ENCODE measurements around the gene UPF2.
"Not testable (repeated sequence)": the region's sequence is repeated elsewhere in the genome, so short reads cannot be mapped to it uniquely, and the experiment has no call there.

UPF2 gene

DNA sequence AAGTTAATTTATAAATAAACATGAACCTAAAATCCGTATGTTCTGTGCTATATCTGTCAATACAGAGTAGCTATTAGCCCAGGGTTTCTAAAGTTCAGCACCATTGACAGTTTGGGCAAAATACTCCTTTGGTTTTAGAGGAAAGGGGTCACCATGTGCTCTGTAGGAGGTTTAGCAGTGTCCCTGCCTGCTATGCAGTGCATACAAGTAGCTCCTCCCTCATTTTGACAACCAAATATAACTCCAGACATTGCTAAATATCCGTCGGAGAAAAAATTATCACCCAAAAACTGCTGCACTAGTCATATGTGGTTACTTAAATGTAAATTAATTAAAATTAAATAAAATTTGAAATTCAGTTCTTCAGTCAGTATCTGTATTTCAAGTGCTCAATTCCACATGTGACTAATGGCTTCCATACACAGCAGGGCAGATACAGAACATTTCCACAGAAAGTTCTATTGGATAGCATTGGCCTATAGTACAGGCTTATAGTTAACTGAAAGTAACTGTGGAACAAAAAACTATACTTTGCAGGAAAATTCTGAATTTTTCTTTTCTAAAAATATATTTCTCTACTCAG lies 6.4 kb downstream of the UPF2 start:
- no peak for DNase-seq

DNA sequence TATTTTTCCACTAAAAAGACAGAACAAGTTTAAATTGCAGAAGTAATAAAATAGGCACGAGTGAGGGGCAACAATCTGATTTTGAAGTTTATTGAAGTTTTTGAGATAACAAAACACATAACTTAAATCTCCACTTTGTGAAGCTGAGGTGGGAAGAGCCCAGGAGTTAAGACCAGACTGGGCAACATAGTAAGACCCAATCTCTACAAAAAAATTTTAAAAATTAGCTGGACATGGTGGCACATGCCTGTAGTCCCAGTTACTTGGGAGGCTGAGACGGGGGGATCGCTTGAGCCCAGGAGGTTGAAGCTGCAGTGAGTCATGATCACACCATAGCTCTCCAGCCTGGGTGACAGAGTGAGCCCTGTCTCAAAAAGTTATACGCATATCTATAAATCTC lies 11.2 kb downstream of the UPF2 start:
- DNase-seq, result no peak

DNA sequence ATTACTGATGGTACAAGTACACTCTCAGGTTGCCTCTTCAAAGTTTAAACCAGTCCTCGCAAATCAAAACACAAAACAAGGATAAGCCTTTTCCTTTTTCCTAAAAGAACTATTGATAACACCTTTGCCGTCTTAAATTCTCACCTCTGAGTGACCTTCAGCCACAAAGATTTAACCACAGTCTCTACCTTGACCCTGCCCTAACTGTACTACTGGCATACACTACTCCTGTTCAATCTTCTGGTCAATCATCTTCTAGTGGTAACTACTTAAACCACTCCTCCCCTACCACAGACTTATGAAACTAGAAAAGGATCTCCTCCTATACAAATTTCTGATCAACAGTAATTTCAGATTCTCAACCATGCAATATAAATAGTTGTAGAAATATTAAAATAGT lies 15.1 kb downstream of the UPF2 start:
- no peak for DNase-seq

DNA sequence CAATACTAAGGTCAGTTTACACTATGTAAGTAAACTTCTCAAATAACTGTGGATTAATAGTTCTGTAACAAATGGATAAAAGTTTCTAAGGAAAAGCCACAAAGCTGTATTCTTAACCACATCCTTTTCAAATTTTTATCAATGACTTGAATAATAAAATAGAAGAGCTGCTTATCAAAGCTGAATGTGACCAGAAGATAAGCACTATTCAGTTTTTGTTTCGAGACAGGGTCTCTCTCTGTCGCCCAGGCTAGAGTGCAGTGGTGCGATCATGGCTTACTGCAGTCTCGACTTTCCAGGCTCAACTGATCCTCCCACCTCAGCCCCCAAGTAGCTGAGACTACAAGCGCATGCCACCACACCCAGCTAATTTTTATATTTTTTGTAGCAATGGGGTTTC lies 17.0 kb downstream of the UPF2 start:
- DNase-seq, result no peak

DNA sequence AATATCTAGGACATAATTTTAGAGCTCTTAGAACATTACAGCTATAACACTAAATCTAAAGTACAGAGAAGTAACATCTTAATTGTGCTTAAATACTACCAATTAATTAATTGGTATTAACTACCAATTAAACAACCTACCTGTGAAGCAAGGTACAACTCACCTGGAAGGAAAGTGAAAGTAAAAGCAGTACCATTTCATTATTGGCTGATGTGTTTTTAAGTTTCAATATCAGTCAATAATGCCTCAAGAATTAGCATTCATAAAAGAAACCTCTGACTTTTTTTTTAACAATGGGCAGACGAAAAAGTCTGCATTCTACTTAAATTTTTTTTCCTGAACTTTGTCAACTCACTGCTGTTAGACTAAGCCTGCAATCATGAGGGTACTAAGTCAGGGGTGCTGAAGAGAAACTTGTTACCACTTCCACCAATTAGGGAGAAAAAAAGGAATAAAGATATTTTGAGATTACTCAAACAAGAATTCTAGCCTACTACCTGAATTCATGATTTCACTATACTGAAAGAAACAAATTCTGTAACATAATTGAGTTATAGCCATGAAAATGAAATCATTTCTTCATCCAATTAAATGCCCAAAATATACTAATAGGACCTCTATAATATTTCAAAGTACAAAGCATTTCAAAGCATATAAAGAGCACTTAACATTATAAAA lies 19.9 kb downstream of the UPF2 start:
- DNase-seq, result no peak

DNA sequence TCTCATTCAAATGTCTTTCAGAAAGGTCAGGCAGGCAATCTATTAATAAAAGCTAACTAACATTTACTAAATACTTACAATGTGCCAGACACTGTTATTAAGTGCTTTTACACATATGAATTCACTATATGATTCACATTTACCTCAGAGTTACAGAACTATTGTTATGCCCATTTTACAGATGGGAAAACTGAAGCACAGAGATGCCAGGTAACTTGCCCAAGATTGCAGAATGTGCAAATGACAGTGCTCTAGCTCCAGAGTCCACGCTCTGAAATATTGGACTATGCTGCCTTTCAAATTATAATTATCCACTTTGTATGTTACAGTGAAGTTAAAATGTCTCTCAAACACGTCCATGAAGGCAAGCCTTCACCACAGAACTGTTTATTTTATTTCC lies 22.0 kb downstream of the UPF2 start:
- no peak for DNase-seq

DNA sequence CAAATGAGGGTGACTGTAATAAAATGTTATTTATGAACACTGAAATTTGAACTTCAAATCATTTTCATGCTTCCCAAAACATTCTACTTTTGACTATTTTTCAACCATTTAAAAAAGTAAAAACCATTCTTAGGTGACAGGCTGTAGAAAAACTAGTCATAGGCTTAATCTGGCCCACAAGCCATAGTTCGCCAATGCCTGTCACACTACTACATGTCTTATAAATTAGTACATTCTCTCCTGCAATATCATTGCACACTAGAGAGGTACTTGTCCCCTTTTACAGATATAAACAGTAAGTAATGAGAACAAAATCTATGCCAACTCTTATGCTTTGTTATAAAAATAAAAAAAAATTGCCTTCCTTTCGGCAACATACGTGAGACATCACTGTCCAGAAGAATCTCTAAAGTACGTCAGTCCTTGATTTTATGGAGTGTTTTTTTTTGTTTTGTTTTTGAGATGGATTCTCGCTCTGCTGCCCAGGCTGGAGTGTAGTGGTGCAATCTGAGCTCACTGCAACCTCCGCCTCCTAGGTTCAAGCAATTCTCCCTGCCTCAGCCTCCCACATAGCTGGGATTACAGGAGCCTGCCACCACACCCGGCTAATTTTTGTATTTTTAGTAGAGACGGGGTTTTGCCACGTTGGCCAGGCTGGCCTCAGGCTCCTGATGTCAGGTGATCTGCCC lies 23.2 kb downstream of the UPF2 start:
- DNase-seq, result no peak

DNA sequence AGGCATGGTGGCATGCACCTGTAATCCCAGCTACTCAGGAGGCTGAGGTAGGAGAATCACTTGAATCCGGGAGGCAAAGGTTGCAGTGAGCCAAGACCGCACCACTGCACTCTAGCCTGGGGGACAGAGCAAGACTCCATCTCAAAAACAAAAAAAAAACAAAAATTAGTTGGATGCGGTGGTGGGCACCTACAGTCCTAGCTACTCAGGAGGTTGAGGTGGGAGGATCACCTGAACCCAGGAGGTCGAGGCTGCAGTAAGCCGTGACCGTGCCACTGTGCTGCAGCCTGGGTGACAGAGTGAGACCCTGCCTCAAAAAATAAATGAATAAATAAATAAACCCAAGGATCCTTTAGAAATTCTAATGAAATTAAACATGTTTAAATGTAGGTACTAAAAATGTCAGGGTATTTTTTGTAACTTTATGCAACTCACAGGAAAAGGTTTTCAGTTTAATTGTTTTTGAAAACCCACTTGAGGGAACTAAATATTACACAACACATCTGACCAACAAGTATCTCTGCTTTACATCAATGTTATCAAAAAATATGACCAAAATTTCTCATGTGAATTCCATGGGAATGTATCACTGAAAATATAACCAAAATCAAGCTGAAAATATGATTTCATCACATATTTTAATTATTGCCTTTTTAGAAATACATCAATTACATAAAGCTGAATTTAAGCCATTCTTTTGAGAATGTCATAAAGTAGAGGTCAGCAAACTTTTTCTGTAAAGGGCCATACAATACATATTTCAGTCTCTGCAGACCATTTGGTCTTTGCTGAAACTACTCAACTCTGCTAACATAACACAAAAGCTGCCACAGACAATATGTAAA lies 23.9 kb downstream of the UPF2 start:
- no peak for DNase-seq

DNA sequence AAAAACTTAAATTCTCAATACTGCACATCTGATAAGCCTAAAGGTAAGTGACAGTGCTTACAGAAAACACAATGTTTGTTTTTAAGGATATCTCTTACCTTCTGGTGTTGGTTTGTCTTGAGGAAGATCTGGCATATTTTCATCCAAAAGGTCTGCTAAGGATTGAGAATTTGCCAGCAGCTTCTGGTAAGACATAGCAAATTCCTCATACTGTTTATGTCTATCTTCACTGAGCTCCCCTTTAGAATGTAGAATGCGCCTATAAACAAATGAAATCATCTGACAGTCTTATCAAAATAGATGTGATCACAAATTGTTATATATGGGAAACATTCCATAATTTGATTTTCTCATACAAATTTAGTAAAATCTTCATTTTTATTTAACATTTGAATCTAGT lies 28.7 kb downstream of the UPF2 start:
- no peak for DNase-seq

DNA sequence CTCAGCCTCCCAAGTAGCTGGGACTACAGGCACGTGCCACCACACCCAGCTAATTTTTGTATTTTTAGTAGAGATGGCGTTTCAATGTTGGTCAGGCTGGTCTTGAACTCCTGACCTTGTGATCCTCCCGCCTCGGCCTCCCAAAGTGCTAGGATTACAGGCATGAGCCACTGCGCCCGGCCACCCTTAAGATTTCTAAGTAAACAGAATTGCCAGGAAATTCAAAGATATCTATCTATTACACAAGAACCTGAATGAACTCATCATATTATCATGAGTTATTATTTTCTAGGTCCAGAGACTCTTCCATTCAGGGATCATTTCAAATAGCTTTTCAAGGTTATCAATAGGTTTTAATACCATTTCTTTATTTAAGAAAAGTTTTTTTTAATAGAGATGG lies 29.2 kb downstream of the UPF2 start:
- not testable (repeated sequence) for DNase-seq

DNA sequence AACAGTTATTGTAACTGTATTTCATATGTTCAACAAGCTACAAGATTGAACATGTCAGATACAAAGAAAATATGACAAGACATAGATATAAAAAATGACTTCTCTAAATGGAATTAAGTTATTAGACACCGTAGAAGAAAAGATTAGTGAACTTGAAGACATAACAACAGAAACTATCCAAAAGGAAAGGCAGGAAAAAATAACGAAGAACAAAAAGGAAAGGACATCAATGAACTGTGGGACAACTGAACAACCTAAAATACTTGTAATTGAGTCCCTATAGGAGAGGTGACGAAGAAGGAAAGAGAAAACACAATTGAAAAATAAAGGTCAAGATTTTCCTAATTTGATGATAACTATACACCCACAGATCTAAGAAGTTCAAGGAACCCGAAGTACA lies 32.3 kb downstream of the UPF2 start:
- DNase-seq, result no peak

DNA sequence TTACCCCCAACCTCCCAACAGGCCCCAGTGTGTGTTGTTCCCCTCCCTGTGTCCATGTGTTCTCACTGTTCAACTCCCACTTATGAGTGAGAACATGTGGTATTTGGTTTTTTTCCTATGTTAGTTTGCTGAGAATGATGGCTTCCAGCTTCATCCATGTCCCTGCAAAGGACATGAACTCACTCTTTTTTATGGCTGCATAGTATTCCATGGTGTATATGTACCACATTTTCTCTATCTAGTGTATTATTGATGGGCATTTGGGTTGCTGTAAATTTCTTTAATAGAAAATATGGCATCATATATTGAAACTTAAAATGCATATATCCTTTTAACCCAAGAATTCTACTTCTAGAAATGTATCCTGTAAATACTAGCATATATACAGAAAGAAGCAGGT lies 33.8 kb downstream of the UPF2 start:
- DNase-seq, result not testable (repeated sequence)

DNA sequence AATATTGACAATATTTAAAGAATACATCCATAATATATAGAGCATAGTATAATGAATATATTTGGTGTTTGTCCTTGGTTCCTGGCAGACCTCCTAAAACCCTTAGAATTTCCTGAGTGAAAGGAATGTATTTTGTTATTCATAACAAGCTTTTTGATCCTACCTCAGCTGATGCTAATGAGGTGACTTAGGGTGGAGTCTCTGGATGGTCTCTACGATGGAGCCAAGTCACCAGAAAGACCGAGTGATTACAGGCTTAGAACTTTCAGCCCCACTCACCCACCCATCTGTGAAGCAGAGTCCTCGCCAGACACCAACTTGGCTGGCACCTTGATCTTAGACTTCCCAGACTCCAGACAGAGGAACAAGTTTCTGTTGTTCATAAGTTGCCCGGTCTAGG lies 35.9 kb downstream of the UPF2 start:
- DNase-seq, result no peak

DNA sequence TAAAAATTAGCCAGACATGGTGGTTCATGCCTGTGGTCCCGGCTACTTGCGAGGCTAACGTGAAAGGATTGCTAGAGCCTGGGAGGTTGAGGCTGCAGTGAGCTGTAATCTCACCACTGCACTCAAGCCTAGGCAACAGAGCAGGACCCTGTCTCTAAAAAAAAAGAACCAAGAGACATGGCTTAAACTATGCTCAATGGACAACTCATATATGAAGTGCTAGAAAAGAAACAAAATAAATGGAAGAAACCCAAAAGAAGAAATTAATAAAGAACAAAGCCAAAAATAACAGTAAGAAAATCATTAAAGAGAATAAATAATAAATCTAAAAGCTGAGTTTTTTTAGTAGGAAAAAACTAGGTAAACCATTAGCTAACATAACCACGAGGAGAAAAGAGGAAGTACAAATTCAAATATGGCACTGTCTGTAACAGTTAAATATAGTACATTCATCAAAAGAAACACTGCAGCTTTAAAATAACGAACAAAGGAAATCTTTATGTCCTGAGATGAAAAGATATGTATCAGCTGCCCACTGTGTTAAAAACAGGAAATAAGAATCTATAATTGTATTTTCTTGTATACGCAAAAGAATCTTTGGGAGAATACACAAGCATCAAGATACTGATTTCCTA lies 48.7 kb downstream of the UPF2 start:
- DNase-seq, result no peak

DNA sequence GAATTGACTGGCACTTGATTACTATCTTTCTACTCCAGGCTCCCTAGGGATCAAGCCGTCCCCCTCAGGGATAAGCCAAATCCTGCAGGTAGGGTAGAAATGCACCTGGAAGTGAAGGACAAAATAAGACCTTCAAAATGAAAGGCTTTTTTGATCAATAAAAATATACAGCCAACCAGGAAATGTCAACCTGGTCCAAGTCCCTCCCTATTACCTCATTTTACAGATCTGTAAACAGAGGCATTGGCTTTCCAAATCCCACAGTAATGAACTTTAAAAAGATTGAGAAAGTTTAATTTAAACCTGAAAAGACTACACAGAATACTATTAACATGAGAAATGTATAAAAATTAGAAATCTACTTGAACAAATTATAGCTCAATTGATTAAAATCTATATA lies 53.7 kb downstream of the UPF2 start:
- no peak for DNase-seq

DNA sequence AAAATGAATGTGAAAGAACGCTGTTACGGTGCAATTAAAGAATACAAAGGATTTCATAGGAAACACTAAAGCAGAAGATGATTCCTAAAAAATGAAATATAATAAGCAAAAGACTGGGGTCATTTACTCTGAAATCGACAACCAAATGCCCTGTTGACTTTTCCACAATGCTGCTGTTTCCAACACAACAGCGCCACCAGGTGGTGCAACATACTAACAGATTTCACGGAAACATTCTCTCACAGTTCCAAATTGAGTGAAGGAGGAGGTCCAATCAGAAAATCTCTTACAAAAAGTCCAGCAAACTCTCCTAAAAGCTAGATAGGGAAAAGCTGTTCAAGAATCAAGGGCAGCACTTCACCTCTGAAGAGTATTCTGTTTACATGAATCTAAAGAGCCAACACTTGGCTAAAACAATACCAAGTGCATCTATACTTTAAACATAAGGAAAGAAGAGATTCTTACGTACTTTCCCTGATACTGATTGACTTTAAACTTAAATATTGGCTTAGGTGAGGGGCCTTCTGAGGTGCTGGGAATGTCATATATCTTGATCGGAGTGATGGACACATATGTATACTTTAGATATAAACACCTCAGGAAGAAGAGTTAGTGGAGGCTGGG lies 55.9 kb downstream of the UPF2 start:
- DNase-seq, result peak; percentile 85

DNA sequence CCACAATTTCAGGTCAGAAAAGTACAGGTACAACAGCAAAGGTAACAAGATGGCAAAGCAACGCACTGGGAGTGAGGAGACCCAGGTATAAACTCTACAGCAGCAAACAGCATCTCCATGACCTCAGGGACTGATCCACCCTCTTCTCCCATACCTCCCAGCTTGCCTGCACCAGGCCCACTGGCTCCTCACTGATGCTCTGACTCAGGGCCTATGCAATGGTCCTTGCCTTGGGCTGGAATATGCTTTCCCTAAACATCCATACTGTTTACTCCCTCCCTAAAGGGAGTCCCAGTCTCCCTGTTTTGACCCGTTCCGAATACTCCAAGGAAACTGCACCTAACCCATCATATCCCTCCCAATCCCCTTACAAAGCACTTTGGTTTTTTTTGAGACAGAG lies 60.4 kb downstream of the UPF2 start:
- DNase-seq, result no peak

DNA sequence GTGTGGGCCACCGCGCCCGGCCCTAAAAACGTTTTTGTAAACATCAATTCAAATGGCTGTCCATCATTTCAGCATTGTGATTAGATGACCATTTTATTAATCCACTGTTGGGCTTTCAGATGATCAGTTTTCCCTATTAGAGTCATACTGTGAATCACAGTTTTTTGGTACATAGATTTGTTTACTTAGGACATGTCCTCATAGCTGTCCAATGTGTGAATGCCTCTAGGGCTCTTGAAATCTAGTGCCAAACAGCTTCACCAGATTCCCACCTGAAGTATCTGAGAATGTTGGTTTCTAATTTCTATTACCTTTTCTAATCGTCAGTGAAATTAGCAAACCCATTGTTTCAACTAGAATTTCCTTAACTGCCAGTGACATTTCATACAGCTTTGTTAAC lies 66.8 kb downstream of the UPF2 start:
- no peak for DNase-seq

DNA sequence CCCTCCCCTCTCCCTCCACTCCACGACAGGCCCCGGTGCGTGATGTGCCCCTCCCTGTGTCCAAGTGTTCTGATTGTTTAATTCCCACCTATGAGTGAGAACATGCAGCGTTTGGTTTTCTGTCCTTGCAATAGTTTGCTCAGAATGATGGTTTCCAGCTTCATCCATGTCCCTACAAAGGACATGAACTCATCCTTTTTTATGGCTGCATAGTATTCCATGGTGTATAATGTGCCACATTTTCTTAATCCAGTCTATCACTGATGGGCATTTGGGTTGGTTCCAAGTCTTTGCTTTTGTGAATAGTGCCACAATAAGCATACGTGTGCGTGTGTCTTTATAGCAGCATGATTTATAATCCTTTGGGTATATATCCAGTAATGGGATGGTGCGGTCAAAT lies 70.1 kb downstream of the UPF2 start:
- not testable (repeated sequence) for DNase-seq

DNA sequence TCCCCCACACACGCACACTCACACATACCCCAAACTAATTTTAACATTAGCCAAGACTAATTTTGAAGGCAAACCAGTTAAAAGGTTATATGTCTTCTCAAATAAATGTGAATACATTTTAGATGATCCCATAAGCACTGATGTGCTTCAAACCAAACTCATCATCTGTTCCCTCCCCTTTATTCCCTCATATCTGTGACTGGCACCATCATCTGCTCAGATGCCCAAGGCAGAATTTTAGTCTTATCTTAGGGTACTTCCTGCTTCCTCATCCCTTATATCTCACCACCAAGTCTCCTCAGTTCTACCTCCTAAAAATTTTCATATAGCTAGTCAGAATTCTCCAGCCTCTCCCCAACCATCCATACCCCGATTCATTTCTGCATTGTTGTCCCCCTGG lies 80.4 kb downstream of the UPF2 start:
- DNase-seq, result no peak

DNA sequence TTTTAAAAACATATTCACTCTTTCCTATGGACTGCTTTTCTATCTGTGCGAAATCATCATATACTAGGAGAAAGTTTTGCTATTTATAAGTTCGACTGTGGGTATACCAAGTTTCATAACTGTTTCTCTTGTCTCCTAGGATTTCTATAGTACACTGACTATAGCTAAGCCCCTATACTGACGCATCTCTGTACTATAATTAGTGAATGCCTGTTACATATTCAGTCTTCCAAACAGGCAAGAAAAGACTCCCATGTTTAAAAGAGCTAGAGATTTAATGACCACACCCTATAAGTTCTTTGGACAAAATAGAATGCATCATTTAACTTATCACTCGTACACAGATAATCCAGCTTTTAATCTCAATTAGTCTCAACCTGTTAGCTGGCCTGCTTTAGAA lies 80.8 kb downstream of the UPF2 start:
- no peak for DNase-seq

DNA sequence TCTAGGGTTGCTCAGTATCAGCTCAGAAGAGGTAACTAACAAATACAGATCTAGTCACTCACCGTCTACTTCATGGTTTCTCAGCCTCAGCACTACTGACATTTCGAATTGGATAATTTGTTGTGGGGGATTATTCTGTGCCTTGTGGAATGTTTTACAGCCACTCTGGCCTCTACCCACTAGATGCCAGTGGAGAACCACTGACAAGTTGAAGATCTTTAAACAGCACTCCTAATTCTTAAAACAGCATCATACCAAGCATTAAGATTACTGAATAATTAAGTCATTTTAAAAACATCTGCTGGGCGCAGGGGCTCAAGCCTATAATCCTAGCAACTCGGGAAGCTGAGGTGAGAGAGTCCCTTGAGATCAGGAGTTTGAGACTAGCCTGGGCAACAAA lies 82.6 kb downstream of the UPF2 start:
- no peak for DNase-seq

DNA sequence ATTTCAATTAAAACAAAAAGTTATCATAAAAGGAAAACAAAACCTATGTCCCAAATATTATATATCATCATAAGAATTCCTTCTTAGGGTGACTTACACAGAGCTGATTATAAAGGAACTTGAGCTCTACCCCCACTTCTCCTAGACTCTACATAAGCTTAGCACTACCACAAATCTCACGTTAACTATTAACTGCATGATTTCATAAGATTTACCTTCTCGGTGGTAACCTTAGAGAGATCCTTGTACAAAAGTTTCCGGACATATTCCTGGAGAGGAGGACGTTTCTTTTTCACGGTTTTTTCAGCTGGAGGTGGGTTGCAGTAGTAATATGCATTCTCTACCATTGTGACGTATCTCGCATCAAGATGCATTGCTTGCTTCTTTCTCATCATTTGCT lies 83.7 kb downstream of the UPF2 start:
- DNase-seq, result no peak
